Uterus (tissue), 2 donors: ENCODE measurements around the gene CLDN6.

ENCODE experiments used
- POLR2A ChIP-seq, 2 donors: fragments of 450-650 bp; IDR thresholded peaks; one replicate each; pipeline ENCODE4 v1.6.1; 2016; ENCODE audit warnings: antibody characterized with exemption in 2 of 2, mild to moderate bottlenecking in 1 of 2, moderate library complexity in 1 of 2
- TF ChIP-seq, protein P1 (sequence below), 4 experiments: fragments of 200-600 bp in 2 of 4; fragments of 450-650 bp in 2 of 4; sonication (generic) in 2 of 4; IDR thresholded peaks; one replicate each; pipeline ENCODE4 v1.5.1; 2016 to 2019; ENCODE audit warnings: antibody characterized with exemption in 4 of 4, mild to moderate bottlenecking in 2 of 4, moderate library complexity in 1 of 4

DNA sequence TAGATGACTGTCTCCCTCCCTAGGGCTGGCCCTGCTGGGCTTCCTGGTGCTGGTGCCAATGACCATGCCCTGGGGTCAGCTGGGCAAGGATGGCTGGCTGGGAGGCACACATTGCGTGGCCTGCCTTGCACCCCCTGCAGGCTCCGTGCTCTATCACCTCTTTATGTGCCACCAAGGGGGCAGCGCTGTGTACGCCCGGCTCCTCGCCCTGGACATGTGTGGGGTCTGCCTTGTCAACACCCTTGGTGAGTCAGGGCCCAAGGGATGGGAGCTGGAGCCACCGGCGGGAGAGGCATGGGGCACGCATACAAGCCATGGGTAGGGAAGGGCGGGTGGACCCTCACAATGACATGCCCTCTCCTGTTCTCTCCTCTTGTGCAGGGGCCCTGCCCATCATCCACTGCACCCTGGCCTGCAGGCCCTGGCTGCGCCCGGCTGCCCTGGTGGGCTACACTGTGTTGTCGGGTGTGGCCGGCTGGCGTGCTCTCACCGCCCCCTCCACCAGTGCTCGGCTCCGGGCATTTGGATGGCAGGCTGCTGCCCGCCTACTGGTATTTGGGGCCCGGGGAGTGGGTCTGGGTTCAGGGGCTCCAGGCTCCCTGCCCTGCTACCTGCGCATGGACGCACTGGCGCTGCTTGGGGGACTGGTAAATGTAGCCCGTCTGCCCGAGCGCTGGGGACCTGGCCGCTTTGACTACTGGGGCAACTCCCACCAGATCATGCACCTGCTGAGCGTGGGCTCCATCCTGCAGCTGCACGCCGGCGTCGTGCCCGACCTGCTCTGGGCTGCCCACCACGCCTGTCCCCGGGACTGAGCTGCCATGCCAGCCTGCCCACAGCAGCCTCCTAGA, 46.6 kb downstream of the CLDN6 start:
- TF ChIP-seq, protein P1, sequence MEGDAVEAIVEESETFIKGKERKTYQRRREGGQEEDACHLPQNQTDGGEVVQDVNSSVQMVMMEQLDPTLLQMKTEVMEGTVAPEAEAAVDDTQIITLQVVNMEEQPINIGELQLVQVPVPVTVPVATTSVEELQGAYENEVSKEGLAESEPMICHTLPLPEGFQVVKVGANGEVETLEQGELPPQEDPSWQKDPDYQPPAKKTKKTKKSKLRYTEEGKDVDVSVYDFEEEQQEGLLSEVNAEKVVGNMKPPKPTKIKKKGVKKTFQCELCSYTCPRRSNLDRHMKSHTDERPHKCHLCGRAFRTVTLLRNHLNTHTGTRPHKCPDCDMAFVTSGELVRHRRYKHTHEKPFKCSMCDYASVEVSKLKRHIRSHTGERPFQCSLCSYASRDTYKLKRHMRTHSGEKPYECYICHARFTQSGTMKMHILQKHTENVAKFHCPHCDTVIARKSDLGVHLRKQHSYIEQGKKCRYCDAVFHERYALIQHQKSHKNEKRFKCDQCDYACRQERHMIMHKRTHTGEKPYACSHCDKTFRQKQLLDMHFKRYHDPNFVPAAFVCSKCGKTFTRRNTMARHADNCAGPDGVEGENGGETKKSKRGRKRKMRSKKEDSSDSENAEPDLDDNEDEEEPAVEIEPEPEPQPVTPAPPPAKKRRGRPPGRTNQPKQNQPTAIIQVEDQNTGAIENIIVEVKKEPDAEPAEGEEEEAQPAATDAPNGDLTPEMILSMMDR (IDR thresholded peaks at IDR 0.05), result no peak
- no peak for TF ChIP-seq POLR2A (IDR thresholded peaks at IDR 0.05)
